HG03045 (cell line): Measurements from ENCODE around the gene FXR2.
"Not testable (repeated sequence)": the region's sequence is repeated elsewhere in the genome, so short reads cannot be mapped to it uniquely, and the experiment has no call there.

Source experiments
- ATAC-seq: cut with Tn5 transposase; IDR thresholded peaks from one replicate; pipeline ENCODE4 v1.9.1; 2021; ENCODE audit warnings: mild to moderate bottlenecking, moderate library complexity; ENCODE audit not compliant: unreplicated experiment

The FXR2 gene

DNA sequence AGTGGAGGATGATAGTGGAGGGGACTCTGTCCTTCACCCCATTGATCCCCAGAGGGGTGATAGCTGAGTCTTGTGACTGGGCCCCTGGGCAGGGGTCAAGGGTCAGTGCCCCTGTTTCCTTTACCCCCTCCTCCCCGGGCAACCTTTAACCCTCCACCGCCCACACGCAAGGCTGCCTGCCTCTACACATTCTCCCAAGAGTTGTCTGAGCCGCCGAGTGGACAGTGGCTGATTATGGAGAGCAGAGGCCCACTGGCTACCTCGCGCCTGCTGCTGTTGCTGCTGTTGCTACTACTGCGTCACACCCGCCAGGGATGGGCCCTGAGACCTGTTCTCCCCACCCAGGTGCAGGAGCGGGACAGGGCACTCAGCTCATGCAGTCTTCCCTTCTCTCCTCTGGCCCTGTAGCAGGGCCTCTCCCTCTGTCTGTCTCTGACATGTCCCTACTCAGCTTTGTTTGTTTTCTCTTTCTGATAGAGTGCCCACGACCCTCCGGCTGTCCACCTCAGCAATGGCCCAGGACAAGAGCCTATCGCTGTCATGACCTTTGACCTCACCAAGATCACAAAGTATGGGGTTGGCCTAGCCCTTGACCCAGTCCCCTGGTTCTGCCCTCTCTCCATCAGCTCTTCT lies 15.4 kb upstream of the FXR2 start, which contains the start of gene SHBG:
Gene SHBG, plus strand, starts transcription at position 197 of the 633 bp plus-strand sequence. Its CDS starts 38 bp downstream, at position 235.
- no peak for ATAC-seq

DNA sequence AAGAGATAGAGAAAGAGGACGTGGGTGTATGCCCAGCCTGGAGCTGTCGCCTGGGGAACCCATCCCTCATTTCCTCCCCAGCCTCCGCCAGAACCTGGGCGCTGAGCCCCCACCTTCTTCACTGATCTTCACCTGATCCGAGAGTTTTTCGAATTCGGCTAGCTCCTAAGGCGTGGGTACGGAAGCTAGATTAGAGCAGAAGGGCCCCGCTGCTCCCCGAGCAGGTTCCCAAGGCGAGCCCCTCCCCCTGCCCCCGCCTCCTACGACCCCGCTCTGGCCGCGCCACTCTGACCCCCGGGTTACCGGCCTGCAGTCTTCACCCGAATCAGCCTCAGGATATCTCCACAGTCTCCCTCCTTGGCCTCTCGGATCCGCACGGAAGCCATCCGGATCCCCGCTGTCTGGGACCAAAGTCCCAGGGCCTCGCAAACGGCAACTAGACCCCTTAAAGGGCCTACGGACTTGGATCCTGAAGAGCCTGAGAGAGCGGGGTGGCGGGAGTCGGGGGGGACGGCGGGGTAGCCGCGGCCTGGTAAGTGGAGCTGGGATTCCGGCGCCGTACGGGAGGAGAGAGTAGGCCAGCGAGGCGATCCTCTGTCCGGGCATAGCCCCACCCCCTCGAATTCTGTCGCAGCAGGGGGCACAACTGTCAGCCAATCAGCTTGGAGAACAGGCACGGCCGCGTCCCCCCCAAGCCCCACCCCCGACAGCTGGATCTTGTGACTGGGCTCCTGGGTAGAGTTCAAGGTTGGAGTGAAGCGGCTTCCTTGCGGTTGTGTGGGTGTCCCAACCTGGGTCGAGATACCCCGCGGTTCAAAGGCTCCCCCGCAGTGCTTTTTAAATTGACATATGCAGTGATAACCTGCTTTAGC lies 12.8 kb upstream of the FXR2 start, which contains the start of gene SAT2:
Gene SAT2, minus strand, starts transcription at position 572 of the 872 bp plus-strand sequence. Its CDS starts 186 bp downstream, at position 386.
- ATAC-seq: peak; percentile 88

- no peak for ATAC-seq
These were observed 12.2 kb upstream of the FXR2 start for GRCh38 chr17:7626956-7627249.

- ATAC-seq: no peak
These were observed 11.6 kb upstream of the FXR2 start for GRCh38 chr17:7626307-7626706.

DNA sequence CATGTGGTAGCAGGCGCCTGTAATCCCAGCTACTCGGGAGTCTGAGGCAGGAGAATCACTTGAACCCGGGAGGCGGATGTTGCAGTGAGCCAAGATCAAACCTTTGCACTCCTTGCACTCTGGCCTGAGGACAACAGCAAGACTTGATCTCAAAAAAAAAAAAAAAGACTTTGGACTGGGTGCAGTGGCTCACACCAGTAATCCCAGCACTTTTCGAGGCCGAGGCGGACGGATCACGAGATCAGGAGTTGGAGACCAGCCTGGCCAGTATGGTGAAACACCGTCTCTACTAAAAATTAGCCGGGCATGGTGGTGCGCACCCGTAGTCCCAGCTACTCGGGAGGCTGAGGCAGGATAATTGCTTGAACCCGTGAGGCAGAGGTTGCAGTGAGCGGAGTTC lies 11.1 kb upstream of the FXR2 start:
- ATAC-seq: not testable (repeated sequence)

DNA sequence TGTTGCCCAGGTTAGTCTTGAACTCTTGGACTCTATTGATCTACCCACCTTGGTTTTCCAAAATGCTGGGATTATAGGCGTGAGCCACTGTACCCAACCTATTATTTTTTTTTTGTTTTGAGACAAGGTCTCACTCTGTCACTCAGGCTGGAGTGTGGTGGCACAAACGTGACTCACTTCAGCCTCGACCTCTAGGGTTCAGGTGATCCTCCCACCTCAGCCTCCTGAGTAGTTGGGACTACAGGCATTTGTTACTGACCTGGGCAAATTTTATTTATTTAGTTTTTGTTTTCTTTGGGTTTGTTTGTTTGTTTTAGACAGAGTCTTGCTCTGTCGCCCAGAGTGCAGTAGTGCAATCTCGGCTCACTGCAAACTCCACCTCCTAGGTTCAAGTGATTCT lies 9.0 kb upstream of the FXR2 start:
- ATAC-seq: no peak

DNA sequence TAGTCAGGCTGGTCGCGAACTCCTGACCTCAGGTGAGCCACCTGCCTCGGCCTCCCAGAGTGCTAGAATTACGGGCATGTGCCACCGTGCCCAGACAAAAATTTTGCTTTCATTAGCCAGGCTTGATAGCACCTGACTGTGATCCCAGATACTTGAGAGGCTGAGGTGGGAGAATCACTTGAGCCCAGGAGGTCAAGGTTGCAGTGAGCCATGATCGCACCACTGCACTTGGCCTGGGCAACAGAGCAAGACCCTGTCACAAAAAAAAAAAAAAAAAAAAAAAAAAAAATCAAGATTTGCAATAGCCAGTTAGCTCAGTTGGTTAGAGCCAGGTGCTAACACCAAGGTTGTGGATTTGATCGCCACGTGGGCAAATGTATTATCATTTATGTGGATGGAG lies 6.1 kb upstream of the FXR2 start:
- no peak for ATAC-seq

DNA sequence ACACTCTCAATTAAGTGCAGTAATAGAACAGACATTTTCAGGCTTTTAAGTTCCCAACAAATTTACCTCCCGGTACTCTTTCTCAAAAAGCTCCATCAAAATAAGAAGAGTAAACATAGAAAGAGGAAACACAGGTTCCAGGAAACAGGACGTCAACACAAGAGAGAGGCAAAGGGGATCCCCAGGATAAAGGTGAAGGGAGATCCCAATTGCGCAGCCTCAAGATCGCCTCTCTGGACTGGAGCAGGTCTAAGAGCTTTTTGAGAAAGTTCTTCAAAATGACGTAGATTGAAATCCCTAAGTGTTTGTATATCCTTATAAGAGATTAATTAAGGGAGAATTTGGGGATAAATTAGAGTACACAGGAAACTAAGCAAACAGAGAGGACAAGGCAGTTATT lies 3.9 kb upstream of the FXR2 start:
- ATAC-seq: no peak

DNA sequence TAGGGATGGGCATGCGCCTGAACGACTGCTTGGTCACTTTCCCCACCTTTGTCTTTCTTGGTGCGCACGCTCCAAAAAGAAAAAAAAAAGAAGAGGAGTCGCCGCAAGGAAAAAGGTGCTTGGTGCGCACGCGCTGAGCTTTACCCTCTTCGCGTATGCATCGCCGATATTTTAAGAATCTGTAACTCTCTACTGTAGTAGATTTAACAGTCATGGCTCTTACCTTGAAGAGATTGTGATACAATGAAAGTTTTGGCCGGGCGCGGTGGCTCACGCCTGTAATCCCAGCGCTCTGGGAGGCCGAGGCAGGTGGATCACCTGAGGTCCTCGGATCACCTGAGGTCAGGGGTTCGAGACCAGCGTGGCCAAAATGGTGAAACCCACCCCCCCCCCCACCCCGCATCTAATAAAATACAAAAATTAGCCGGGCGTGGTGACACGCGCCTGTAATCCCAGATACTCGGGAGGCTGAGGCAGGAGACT lies 609 bp upstream of the FXR2 start:
- ATAC-seq: no peak

DNA sequence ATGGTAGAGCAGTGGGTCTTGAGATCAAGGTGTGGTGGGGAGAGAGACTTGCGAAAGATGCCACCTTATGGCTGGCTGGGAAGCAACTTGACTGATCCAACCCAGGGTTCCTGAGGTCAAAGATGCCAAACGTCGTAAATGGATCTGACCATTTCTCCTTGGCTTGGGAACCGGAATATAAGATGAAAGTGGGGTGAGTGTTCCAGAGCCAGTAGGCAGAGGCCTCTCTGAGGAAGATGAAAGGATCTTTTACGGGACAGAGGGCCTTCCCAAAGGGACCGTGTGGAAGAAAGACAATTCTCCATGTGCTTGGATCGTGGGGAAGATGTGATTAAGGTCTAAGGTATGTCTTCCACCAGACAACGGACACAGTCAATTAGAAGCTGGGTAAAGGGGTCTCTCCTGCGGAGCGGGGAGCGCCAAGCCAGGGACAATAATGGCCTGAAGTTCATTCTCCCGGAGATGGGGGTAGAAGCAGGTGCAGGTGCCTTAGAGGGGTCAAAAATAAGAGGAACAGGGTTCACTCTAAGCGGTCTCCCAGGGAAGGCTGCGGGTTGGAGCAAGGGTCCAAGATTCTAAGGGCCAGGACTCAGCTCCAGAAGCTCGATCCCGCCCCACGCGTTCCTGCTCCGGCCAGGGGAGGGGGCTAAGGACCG lies 800 bp downstream of the FXR2 start:
- ATAC-seq: no peak

- ATAC-seq: no peak
These were observed 2.4 kb downstream of the FXR2 start for GRCh38 chr17:7612294-7612640.

- no peak for ATAC-seq
These were observed 2.9 kb downstream of the FXR2 start for GRCh38 chr17:7611635-7612293.

DNA sequence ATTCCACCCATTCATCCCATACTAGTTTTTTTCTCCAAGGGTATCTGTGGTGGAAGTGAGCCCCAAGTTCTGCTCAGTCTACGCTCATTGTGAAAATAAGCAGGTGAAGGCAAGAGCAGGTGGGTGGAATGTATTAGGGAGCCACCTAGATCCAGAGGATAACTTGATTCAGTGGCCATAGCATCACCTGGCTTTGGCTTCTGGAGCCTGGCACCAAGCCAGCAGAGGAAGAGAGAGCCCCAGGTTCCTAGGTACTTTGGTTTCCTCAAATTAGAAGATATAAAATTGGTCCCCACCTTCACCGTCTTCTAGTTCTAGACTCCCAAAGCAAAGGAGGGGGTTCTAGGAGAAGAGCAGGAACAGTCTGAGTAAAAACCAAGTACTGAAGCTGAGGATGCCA lies 4.1 kb downstream of the FXR2 start:
- ATAC-seq: no peak

DNA sequence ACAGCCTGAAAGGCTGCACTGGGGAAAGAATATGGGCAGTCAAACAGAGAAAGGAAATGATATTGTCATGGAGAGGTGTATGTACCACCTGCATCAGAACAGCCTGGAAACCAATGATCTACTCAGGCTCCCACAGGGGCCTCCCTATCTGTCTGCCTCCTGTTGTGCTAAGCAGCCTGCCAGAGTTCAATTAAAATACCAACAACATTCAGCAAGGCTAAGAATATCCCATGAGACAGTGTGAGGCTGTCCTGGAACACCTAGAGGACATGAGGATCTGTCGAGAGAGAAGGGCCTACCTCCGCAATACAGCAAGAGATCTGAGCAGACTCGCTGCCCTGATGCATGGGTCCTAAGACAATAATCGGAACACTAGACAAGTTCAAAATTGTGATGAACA lies 8.4 kb downstream of the FXR2 start:
- ATAC-seq: no peak

DNA sequence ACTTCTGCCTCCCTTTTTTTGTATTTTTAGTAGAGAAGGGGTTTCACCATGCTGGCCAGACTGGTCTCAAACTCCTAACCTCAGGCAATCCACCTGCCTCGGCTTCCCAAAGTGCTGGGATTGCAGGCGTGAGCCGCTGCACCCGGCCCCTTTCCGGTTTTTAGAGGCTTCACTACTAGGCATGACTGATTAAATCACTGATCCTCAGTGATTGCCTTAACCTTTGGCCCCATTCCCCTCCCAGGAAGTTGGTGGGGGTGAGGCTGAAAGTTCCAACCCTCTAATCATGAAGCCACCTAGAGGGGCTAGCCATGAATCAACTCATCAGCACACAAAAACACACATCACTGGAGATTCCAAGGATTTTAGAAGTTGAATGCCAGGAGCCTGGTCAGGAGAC lies 17.1 kb downstream of the FXR2 start:
- not testable (repeated sequence) for ATAC-seq

- ATAC-seq: no peak
These were observed 21.4 kb downstream of the FXR2 start for GRCh38 chr17:7593296-7593695.

- ATAC-seq: no peak
These were observed 22.2 kb downstream of the FXR2 start for GRCh38 chr17:7592422-7593021.

- no peak for ATAC-seq
These were observed 23.1 kb downstream of the FXR2 start for GRCh38 chr17:7591596-7591995.

- no peak for ATAC-seq
These were observed 24.0 kb downstream of the FXR2 start for GRCh38 chr17:7590743-7591142.

GRCh38 chr17:7589891-7590691 lies 24.6 kb downstream of the FXR2 start, which contains the start of gene SOX15:
Gene SOX15 (minus strand): TSS chr17:7590094. CDS start chr17:7589676, 418 bp downstream.
- ATAC-seq: no peak
